HCT116 (cell line): ENCODE results near the gene RNF217. TPM values are rescaled to one million over a fixed set of nuclear protein-coding genes. Genes with fewer than 3 reads are reported as not detected.

ENCODE experiments used
- ATAC-seq: fragments of 200-7000 bp; cut with Tn5 transposase; 2 replicates; pipeline ENCODE4 v1.9.1; 2020; ENCODE audit warnings: mild to moderate bottlenecking, moderate library complexity
- BruUV-seq: library from RNA; stranded (reverse); fragments of 400-500 nt; replicated peaks from 2 replicates; lab custom pipeline; 2021; lab: Mats Ljungman, UMichigan
- CTCF ChIA-PET: fragments of 300-600 bp; sonication (Branson Sonifier 250); formaldehyde crosslinking; loops from one replicate; lab custom pipeline; 2021; ENCODE audit warnings: antibody characterized with exemption; lab: Charles Lee
- POLR2A ChIA-PET: fragments of 300-600, 350-600 bp; sonication (Branson Sonifier 250); formaldehyde crosslinking; loops from one replicate; lab custom pipeline; 2021; ENCODE audit warnings: antibody characterized with exemption; lab: Charles Lee
- RAD21 ChIA-PET, 2 experiments: fragments of 300-600 bp; sonication (Branson Sonifier 250); formaldehyde crosslinking; loops; one replicate each; lab custom pipeline; 2023; ENCODE audit warnings: low total read pairs in 2 of 2; ENCODE audit not compliant: uncharacterized antibody in 2 of 2, unreplicated experiment in 2 of 2, low non-redundant PET in 1 of 2; lab: Charles Lee
- DNase-seq: peaks from one replicate; pipeline ENCODE4 v3.0.0-alpha.2; 2010; ENCODE audit warnings: low read depth, low spot score
- H2AFZ ChIP-seq: fragments of 200-600 bp; shearing (Covaris generic), sonication (generic); 2 replicates; pipeline ENCODE4 v1.6.1; 2017; ENCODE audit warnings: low read depth, mixed run types, mixed read lengths, antibody characterized with exemption, low read length; ENCODE audit not compliant: poor library complexity, severe bottlenecking
- H3K27ac ChIP-seq: 2 replicates; pipeline ENCODE4 v1.5.1; 2012; ENCODE audit warnings: low read depth, low read length
- H3K27me3 ChIP-seq: fragments of 200-600 bp; sonication (generic); 2 replicates; pipeline ENCODE4 v1.6.1; 2016; ENCODE audit warnings: mixed run types, low read length, mixed read lengths; ENCODE audit not compliant: insufficient read depth
- H3K36me3 ChIP-seq, 2 experiments: fragments of 200-500 bp in 1 of 2; fragments of 200-600 bp in 1 of 2; sonication (Bioruptor generic) in 1 of 2; sonication (generic) in 1 of 2; 2 replicates each; pipeline versions ENCODE4 v1.5.1 to v1.6.1; 2014 to 2016; ENCODE audit warnings: low read length in 2 of 2, inconsistent platforms in 1 of 2, mixed read lengths in 1 of 2, mixed run types in 1 of 2; ENCODE audit not compliant: insufficient read depth in 2 of 2, control insufficient read depth in 1 of 2
- H3K4me1 ChIP-seq, 2 experiments: fragments of 200-600 bp in 1 of 2; sonication (generic) in 1 of 2; 2 replicates each; pipeline versions ENCODE4 v1.5.1 to v1.6.1; 2012 to 2017; ENCODE audit warnings: low read length in 2 of 2, inconsistent platforms in 1 of 2, mild to moderate bottlenecking in 1 of 2, mixed read lengths in 1 of 2, mixed run types in 1 of 2, moderate library complexity in 1 of 2; ENCODE audit not compliant: insufficient read depth in 2 of 2, control insufficient read depth in 1 of 2
- H3K4me2 ChIP-seq: fragments of 200-600 bp; sonication (generic); 2 replicates; pipeline ENCODE4 v1.6.1; 2017; ENCODE audit warnings: mixed run types, low read length, mixed read lengths
- H3K4me3 ChIP-seq, 2 experiments: fragments of 200-600 bp in 1 of 2; sonication (generic) in 1 of 2; replicated peaks in 1 of 2; 2 replicates each; pipeline ENCODE4 v1.5.1; 2011 to 2016; ENCODE audit warnings: low read length in 2 of 2, control low read depth in 1 of 2, low read depth in 1 of 2, mild to moderate bottlenecking in 1 of 2, mixed read lengths in 1 of 2, mixed run types in 1 of 2
- H3K79me2 ChIP-seq: fragments of 200-600 bp; sonication (generic); 2 replicates; pipeline ENCODE4 v1.6.1; 2017; ENCODE audit warnings: mild to moderate bottlenecking, mixed run types, low read length, moderate library complexity, mixed read lengths; ENCODE audit not compliant: insufficient read depth
- H3K9ac ChIP-seq: fragments of 200-600 bp; sonication (generic); 2 replicates; pipeline ENCODE4 v1.6.1; 2016; ENCODE audit warnings: low read length, mixed read lengths
- H3K9me2 ChIP-seq: fragments of 200-600 bp; sonication (generic), shearing (Covaris generic); 2 replicates; pipeline ENCODE4 v1.6.1; 2017; ENCODE audit warnings: mixed run types, mild to moderate bottlenecking, moderate library complexity; ENCODE audit not compliant: insufficient read depth
- H3K9me3 ChIP-seq, 2 experiments: fragments of 200-500 bp in 1 of 2; fragments of 200-600 bp in 1 of 2; sonication (Bioruptor generic) in 1 of 2; sonication (generic) in 1 of 2; 2 replicates each; pipeline ENCODE4 v1.6.1; 2014 to 2017; ENCODE audit warnings: low read length in 2 of 2, mixed read lengths in 2 of 2, inconsistent platforms in 1 of 2, low read depth in 1 of 2, mild to moderate bottlenecking in 1 of 2, mixed run types in 1 of 2, moderate library complexity in 1 of 2; ENCODE audit not compliant: control insufficient read depth in 1 of 2, insufficient read depth in 1 of 2
- H4K20me1 ChIP-seq: fragments of 200-600 bp; sonication (generic), shearing (Covaris generic); 2 replicates; pipeline ENCODE4 v1.6.1; 2017; ENCODE audit warnings: mixed run types, mild to moderate bottlenecking, moderate library complexity; ENCODE audit not compliant: insufficient read depth
- ATF3 ChIP-seq: IDR thresholded peaks from 2 replicates; pipeline ENCODE4 v1.6.1; 2012
- CBX3 ChIP-seq: IDR thresholded peaks from 2 replicates; pipeline ENCODE4 v1.6.1; 2012; ENCODE audit warnings: low read depth
- CEBPB ChIP-seq: IDR thresholded peaks from 2 replicates; pipeline ENCODE4 v1.6.1; 2012; ENCODE audit warnings: low read depth
- EGR1 ChIP-seq: IDR thresholded peaks from 2 replicates; pipeline ENCODE4 v1.6.1; 2012; ENCODE audit warnings: low read depth
- EZH2phosphoT487 ChIP-seq: fragments of 200-600 bp; IDR thresholded peaks from 2 replicates; pipeline ENCODE4 v1.6.1; 2018; ENCODE audit warnings: antibody characterized with exemption, borderline replicate concordance
- JUND ChIP-seq: IDR thresholded peaks from 2 replicates; pipeline ENCODE4 v1.6.1; 2012
- POLR2AphosphoS5 ChIP-seq: IDR thresholded peaks from 2 replicates; pipeline ENCODE4 v1.6.1; 2011; ENCODE audit warnings: mild to moderate bottlenecking, low read depth, low read length, moderate library complexity
- REST ChIP-seq: IDR thresholded peaks from 2 replicates; pipeline ENCODE4 v1.6.1; 2012; ENCODE audit warnings: low read depth
- SP1 ChIP-seq: IDR thresholded peaks from 2 replicates; pipeline ENCODE4 v1.6.1; 2012; ENCODE audit warnings: low read depth
- SRF ChIP-seq: IDR thresholded peaks from 2 replicates; pipeline ENCODE4 v1.6.1; 2012; ENCODE audit warnings: low read depth
- ZFX ChIP-seq: fragments of 450-650 bp; IDR thresholded peaks from 2 replicates; pipeline ENCODE4 v1.6.1; 2017
- ZNF274 ChIP-seq: fragments of 200-500 bp; sonication (Bioruptor generic); IDR thresholded peaks from 2 replicates; pipeline ENCODE4 v1.6.1; 2014; ENCODE audit warnings: mild to moderate bottlenecking, low read depth, low read length, inconsistent platforms
- intact Hi-C: fragments of 100-400 bp; cut with micrococcal nuclease; formaldehyde crosslinking; loops from 2 replicates; pipeline ENCODE4 v1.10.0; 2022
- total RNA-seq: library from RNA; stranded (reverse); gene quantifications from one replicate; pipeline ENCODE4 v1.2.1, GENCODE V29; 2021; ENCODE audit not compliant: unreplicated experiment

Gene RNF217
- total RNA-seq, 1 experiment from 2014 or later = 20.4 TPM

GRCh38 chr6:124937645-124938044 lies 24.6 kb upstream of the RNF217 start:
- H2AFZ ChIP-seq = no peak overlapping the region
- H3K9me2 ChIP-seq = no peaks in the 10 kb centered on the region
- H3K79me2 ChIP-seq = no peaks in the 10 kb centered on the region
- RAD21 ChIA-PET = no interaction called here
- TF ChIP-seq POLR2AphosphoS5 (no peak), ZNF274 (no peak), CEBPB (no peak), CBX3 (no peak), EGR1 (no peak), SRF (no peak), SP1 (no peak)
- intact Hi-C loops = no loop called here
- CTCF ChIA-PET = no interaction called here
- no peaks in the 10 kb centered on the region for H3K27me3 ChIP-seq
- POLR2A ChIA-PET = no interaction called here
- H4K20me1 ChIP-seq = no peaks in the 10 kb centered on the region
- H3K4me3 ChIP-seq = no peak overlapping the region
- H3K36me3 ChIP-seq = no peaks in the 10 kb centered on the region
- H3K27ac ChIP-seq = no peak overlapping the region
- H3K9me3 ChIP-seq = no peaks in the 10 kb centered on the region
- BruUV-seq = no TSS peak
- no peak overlapping the region for H3K4me2 ChIP-seq
- H3K4me1 ChIP-seq = no peaks in the 10 kb centered on the region
- no peak for DNase-seq
- no peak for ATAC-seq
- no peak overlapping the region for H3K9ac ChIP-seq

GRCh38 chr6:124941259-124941658 lies 21.0 kb upstream of the RNF217 start:
- Histone ChIP-seq H3K79me2 (no peaks in the 10 kb centered on the region), H3K4me1 (no peaks in the 10 kb centered on the region), H4K20me1 (no peaks in the 10 kb centered on the region), H3K27me3 (no peaks in the 10 kb centered on the region), H3K27ac (no peak overlapping the region), H3K4me2 (no peak overlapping the region), H2AFZ (no peak overlapping the region), H3K4me3 (no peak overlapping the region), H3K9me3 (no peaks in the 10 kb centered on the region), H3K9me2 (no peaks in the 10 kb centered on the region), H3K36me3 (no peaks in the 10 kb centered on the region), H3K9ac (no peak overlapping the region)
- intact Hi-C loops = no loop called here
- POLR2A ChIA-PET = no interaction called here
- CTCF ChIA-PET = no interaction called here
- RAD21 ChIA-PET = no interaction called here
- TF ChIP-seq JUND (no peak), REST (no peak), ATF3 (no peak), ZFX (no peak), EZH2phosphoT487 (no peak)
- DNase-seq (no peak), ATAC-seq (no peak)
- BruUV-seq = no TSS peak
